Fibroblast of mammary gland (primary cell): ENCODE results near the gene TSGA10.
A peak's percentile ranks its signal among the peaks of the same experiment; 100 is the strongest.
"Not testable (repeated sequence)": the region's sequence is repeated elsewhere in the genome, so short reads cannot be mapped to it uniquely, and the experiment has no call there.

Experiments
- DNase-seq: peaks from one replicate; pipeline ENCODE4 v3.0.0-alpha.2; 2010; ENCODE audit warnings: low read depth
- H3K4me3 ChIP-seq: 2 replicates; pipeline ENCODE4 v1.5.1; 2011; ENCODE audit warnings: low read depth, mild to moderate bottlenecking, low read length, moderate library complexity; ENCODE audit not compliant: control insufficient read depth
- TF ChIP-seq, protein P1 (sequence below): conservative IDR thresholded peaks from 2 replicates; pipeline ENCODE4 v1.5.1; 2011; ENCODE audit warnings: low read depth, low read length, inconsistent platforms; ENCODE audit not compliant: control insufficient read depth, insufficient read depth

TSGA10 gene

GRCh38 chr2:99079226-99079625, 75.5 kb downstream of the TSGA10 start:
- DNase-seq, result peak; percentile 7
- TF ChIP-seq, protein P1, sequence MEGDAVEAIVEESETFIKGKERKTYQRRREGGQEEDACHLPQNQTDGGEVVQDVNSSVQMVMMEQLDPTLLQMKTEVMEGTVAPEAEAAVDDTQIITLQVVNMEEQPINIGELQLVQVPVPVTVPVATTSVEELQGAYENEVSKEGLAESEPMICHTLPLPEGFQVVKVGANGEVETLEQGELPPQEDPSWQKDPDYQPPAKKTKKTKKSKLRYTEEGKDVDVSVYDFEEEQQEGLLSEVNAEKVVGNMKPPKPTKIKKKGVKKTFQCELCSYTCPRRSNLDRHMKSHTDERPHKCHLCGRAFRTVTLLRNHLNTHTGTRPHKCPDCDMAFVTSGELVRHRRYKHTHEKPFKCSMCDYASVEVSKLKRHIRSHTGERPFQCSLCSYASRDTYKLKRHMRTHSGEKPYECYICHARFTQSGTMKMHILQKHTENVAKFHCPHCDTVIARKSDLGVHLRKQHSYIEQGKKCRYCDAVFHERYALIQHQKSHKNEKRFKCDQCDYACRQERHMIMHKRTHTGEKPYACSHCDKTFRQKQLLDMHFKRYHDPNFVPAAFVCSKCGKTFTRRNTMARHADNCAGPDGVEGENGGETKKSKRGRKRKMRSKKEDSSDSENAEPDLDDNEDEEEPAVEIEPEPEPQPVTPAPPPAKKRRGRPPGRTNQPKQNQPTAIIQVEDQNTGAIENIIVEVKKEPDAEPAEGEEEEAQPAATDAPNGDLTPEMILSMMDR, result no peak
- H3K4me3 ChIP-seq, result no peak overlapping the region

DNA sequence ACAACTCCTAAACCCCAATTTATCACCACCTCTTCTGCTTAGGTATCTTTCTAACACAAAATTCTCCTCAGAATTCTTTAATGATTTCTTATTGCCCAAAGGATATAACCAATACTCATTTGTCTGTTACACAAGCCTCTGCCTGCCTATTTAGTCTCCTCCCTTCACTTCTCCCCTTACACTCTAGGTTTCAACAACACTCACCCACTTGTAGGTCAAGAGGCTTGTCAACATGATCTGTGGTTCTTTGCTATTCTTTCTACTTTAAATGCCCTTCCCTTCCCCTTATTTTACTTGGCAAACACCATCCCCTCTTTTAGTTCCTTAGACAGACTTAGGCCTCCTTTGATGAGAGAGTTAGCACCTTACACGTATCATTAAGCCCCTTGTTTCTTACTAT, 82.2 kb downstream of the TSGA10 start:
- TF ChIP-seq, protein P1, result no peak
- DNase-seq, result no peak

GRCh38 chr2:99067871-99068625, 86.7 kb downstream of the TSGA10 start:
- no peak for DNase-seq
- TF ChIP-seq, protein P1, result no peak
- H3K4me3 ChIP-seq, result no peak overlapping the region

More for the DNA sequence above, 82.2 kb downstream of the TSGA10 start:
- no peak overlapping the region for H3K4me3 ChIP-seq

DNA sequence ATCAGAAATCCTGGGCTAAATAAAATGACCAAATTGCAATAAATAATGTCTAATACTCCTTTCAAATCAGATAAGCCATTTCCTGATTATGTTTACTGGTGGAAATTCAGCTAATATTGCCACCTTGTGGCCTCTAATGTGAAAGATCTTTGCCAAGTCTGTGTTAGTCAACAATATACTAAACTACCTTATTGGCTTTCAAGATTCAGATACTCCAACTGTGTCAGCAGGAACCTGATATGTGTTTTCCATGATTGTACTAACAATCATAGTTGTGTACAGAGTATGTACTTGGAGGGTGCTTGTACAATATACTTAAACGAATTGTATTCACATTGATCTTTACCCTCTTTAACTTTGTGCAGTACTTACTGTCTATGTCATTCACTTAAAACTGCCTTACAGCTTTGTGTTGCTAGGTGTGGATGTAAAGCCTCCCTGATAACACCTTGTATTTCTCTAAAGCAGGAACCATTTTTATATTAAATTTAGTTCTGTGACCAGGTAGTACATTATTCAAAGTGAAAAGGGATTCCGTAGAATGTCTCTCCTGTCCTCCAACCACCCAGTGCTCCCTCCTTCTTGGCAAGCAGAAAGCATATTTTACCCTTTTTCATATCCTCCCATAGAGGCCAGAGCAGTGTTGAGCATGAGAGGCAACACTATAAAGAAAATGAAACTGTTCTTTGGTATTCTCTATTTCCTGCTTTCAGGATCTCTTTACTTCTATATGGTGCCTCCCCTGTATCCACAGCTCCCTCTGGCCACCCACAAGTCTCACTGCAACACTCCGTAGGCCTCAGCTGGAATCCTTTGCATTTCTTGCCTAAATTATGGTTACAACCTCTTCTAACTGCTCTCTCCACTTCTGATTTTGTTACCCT, 88.4 kb downstream of the TSGA10 start:
- no peak overlapping the region for H3K4me3 ChIP-seq
- TF ChIP-seq, protein P1, result peak; percentile 64
- DNase-seq, result peak; percentile 73

- not testable (repeated sequence) for H3K4me3 ChIP-seq, DNase-seq
Observed at GRCh38 chr2:99049187-99049586, 105.6 kb downstream of the TSGA10 start.

DNA sequence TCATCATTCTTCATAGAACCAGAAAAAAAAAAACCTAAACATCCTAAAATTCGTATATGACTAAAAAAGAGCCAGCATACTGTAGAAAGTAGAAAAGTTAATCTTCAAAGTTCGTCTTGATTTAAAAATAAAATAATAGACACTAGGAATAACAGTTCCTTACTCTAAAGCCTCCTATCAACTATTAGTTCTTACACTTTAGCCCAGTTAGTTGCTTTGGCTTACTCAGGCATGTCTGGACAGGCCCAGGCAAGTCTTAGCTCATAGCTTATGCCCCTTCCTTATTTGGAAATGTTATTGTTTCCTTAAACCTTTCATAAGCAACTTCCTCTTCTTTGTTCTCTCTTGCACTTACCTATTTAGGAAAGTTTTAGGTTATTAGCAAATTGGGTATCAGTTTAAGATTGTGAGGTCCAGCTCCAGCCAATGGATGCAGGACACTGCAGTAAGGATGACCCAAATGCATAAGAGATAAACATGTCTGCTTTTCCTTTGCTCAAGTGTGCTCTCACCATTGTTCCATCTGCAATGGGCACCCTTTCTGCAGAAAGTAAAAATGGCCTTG, 113.9 kb downstream of the TSGA10 start:
- not testable (repeated sequence) for H3K4me3 ChIP-seq
- DNase-seq, result peak; percentile 61

GRCh38 chr2:99035920-99036319, 118.8 kb downstream of the TSGA10 start:
- TF ChIP-seq, protein P1, result no peak
- peak; percentile 20 for DNase-seq
- no peak overlapping the region for H3K4me3 ChIP-seq
